Measurements from ENCODE around the gene ZNF532. TPM values are rescaled to one million over a fixed set of nuclear protein-coding genes. Genes with fewer than 3 reads are reported as not detected.
A peak's percentile ranks its signal among the peaks of the same experiment; 100 is the strongest.

The ZNF532 gene
- total and polyA plus RNA-seq, 4 donors, result 19.3 to 194 (median 113) TPM

GRCh38 chr18:59001721-59002120 is 137.0 kb downstream of the ZNF532 start:
- no peak for ATAC-seq (ENCODE audit: low FRiP score)
- intact Hi-C loops (cut with DNase I), result no loop called here
- no peaks in the 10 kb centered on the region for H3K36me3 ChIP-seq (ENCODE audit: control insufficient read depth in 1 of 2, insufficient read depth in 2 of 2, low read length in 1 of 2)
- no peak overlapping the region for H3K4me3 ChIP-seq (ENCODE audit: low read length in 2 of 2)
- H3K4me1 ChIP-seq (ENCODE audit: control insufficient read depth in 1 of 2, insufficient read depth in 2 of 2, low read length in 2 of 2), result no peaks in the 10 kb centered on the region
- H3K27me3 ChIP-seq (ENCODE audit: control insufficient read depth in 1 of 2, insufficient read depth in 2 of 2, low read length in 1 of 2), result no peaks in the 10 kb centered on the region
- H3K27ac ChIP-seq (ENCODE audit: low read depth in 1 of 2, low read length in 2 of 2), result no peak overlapping the region
- no peaks in the 10 kb centered on the region for H3K9me3 ChIP-seq (ENCODE audit: control insufficient read depth, low read length)
- no peak for DNase-seq
- 75 to 92% methylated on average over 3 of the region's 3 CpGs for WGBS, 2 donors

- intact Hi-C loops (cut with DNase I), result no loop called here
- DNase-seq, result no peak
- 84 to 90% methylated on average over 7 of the region's 7 CpGs for WGBS, 2 donors
- H3K4me1 ChIP-seq (ENCODE audit: control insufficient read depth in 1 of 2, insufficient read depth in 2 of 2, low read length in 2 of 2), result no peaks in the 10 kb centered on the region
- H3K36me3 ChIP-seq (ENCODE audit: control insufficient read depth in 1 of 2, insufficient read depth in 2 of 2, low read length in 1 of 2), result no peaks in the 10 kb centered on the region
- no peak overlapping the region for H3K4me3 ChIP-seq (ENCODE audit: low read length in 2 of 2)
- H3K9me3 ChIP-seq (ENCODE audit: control insufficient read depth, low read length), result no peaks in the 10 kb centered on the region
- no peaks in the 10 kb centered on the region for H3K27me3 ChIP-seq (ENCODE audit: control insufficient read depth in 1 of 2, insufficient read depth in 2 of 2, low read length in 1 of 2)
- no peak for ATAC-seq (ENCODE audit: low FRiP score)
- no peak overlapping the region for H3K27ac ChIP-seq (ENCODE audit: low read depth in 1 of 2, low read length in 2 of 2)
These were observed 138.4 kb downstream of the ZNF532 start for GRCh38 chr18:59002974-59003594.

- no peaks in the 10 kb centered on the region for H3K27me3 ChIP-seq (ENCODE audit: control insufficient read depth in 1 of 2, insufficient read depth in 2 of 2, low read length in 1 of 2)
These were observed 140.6 kb downstream of the ZNF532 start for GRCh38 chr18:59005262-59005661.

GRCh38 chr18:59006461-59007067 is 141.9 kb downstream of the ZNF532 start:
- H3K36me3 ChIP-seq (ENCODE audit: control insufficient read depth in 1 of 2, insufficient read depth in 2 of 2, low read length in 1 of 2), result no peaks in the 10 kb centered on the region
- H3K9me3 ChIP-seq (ENCODE audit: control insufficient read depth, low read length), result no peaks in the 10 kb centered on the region
- no peak for ATAC-seq (ENCODE audit: low FRiP score)
- 46 to 53% methylated on average over 3 of the region's 3 CpGs for WGBS, 2 donors
- H3K4me3 ChIP-seq (ENCODE audit: low read length in 2 of 2), result no peak overlapping the region
- no peaks in the 10 kb centered on the region for H3K4me1 ChIP-seq (ENCODE audit: control insufficient read depth in 1 of 2, insufficient read depth in 2 of 2, low read length in 2 of 2)
- intact Hi-C loops (cut with DNase I), result no loop called here
- DNase-seq, result peak in 1 of 2 donors; percentile 53
- H3K27me3 ChIP-seq (ENCODE audit: control insufficient read depth in 1 of 2, insufficient read depth in 2 of 2, low read length in 1 of 2), result no peaks in the 10 kb centered on the region
- H3K27ac ChIP-seq (ENCODE audit: low read depth in 1 of 2, low read length in 2 of 2), result peak overlapping the region in 1 of 2 donors; percentile 78

More at GRCh38 chr18:59005262-59005661, 140.6 kb downstream of the ZNF532 start:
- DNase-seq, result peak in 1 of 2 donors; percentile 84
- no peaks in the 10 kb centered on the region for H3K4me1 ChIP-seq (ENCODE audit: control insufficient read depth in 1 of 2, insufficient read depth in 2 of 2, low read length in 2 of 2)
- WGBS, 2 donors, result 25% methylated on average over 3 of the region's 3 CpGs
- intact Hi-C loops (cut with DNase I), result loop anchor here in 1 of 2 donors (2.0 kb wide), 2 partner anchors 18 to 48 kb away; no protein-coding TSS in a partner anchor
- H3K27ac ChIP-seq (ENCODE audit: low read depth in 1 of 2, low read length in 2 of 2), result peak overlapping the region; percentile 38 to 78
- H3K4me3 ChIP-seq (ENCODE audit: low read length in 2 of 2), result no peak overlapping the region
- ATAC-seq (ENCODE audit: low FRiP score), result peak; percentile 71
- no peaks in the 10 kb centered on the region for H3K36me3 ChIP-seq (ENCODE audit: control insufficient read depth in 1 of 2, insufficient read depth in 2 of 2, low read length in 1 of 2)
- no peaks in the 10 kb centered on the region for H3K9me3 ChIP-seq (ENCODE audit: control insufficient read depth, low read length)

GRCh38 chr18:59008302-59008974 is 143.8 kb downstream of the ZNF532 start:
- peaks cover 0 to 2% of the 10 kb centered on the region in 2 donors for H3K4me1 ChIP-seq (ENCODE audit: control insufficient read depth in 1 of 2, insufficient read depth in 2 of 2, low read length in 2 of 2)
- intact Hi-C loops (cut with DNase I), result no loop called here
- H3K36me3 ChIP-seq (ENCODE audit: control insufficient read depth in 1 of 2, insufficient read depth in 2 of 2, low read length in 1 of 2), result no peaks in the 10 kb centered on the region
- no peak overlapping the region for H3K4me3 ChIP-seq (ENCODE audit: low read length in 2 of 2)
- no peak for DNase-seq
- H3K27ac ChIP-seq (ENCODE audit: low read depth in 1 of 2, low read length in 2 of 2), result no peak overlapping the region
- ATAC-seq (ENCODE audit: low FRiP score), result no peak
- WGBS, 2 donors, result 74 to 75% methylated on average over 13 of the region's 13 CpGs
- H3K27me3 ChIP-seq (ENCODE audit: control insufficient read depth in 1 of 2, insufficient read depth in 2 of 2, low read length in 1 of 2), result no peaks in the 10 kb centered on the region
- H3K9me3 ChIP-seq (ENCODE audit: control insufficient read depth, low read length), result no peaks in the 10 kb centered on the region

- Histone ChIP-seq H3K4me1 (ENCODE audit: control insufficient read depth in 1 of 2, insufficient read depth in 2 of 2, low read length in 2 of 2) (peaks cover 0 to 2% of the 10 kb centered on the region in 2 donors), H3K27me3 (ENCODE audit: control insufficient read depth in 1 of 2, insufficient read depth in 2 of 2, low read length in 1 of 2) (no peaks in the 10 kb centered on the region), H3K9me3 (ENCODE audit: control insufficient read depth, low read length) (no peaks in the 10 kb centered on the region), H3K36me3 (ENCODE audit: control insufficient read depth in 1 of 2, insufficient read depth in 2 of 2, low read length in 1 of 2) (no peaks in the 10 kb centered on the region), H3K4me3 (ENCODE audit: low read length in 2 of 2) (no peak overlapping the region), H3K27ac (ENCODE audit: low read depth in 1 of 2, low read length in 2 of 2) (no peak overlapping the region)
- intact Hi-C loops (cut with DNase I), result no loop called here
- WGBS, 2 donors, result 75 to 85% methylated on average over 1 of the region's 1 CpG
- no peak for ATAC-seq (ENCODE audit: low FRiP score)
- DNase-seq, result no peak
These were observed 145.2 kb downstream of the ZNF532 start for GRCh38 chr18:59009846-59010245.

GRCh38 chr18:59011289-59011688 is 146.6 kb downstream of the ZNF532 start:
- intact Hi-C loops (cut with DNase I), result no loop called here
- no peak for ATAC-seq (ENCODE audit: low FRiP score)
- H3K27ac ChIP-seq (ENCODE audit: low read depth in 1 of 2, low read length in 2 of 2), result no peak overlapping the region
- H3K36me3 ChIP-seq (ENCODE audit: control insufficient read depth in 1 of 2, insufficient read depth in 2 of 2, low read length in 1 of 2), result no peaks in the 10 kb centered on the region
- no peaks in the 10 kb centered on the region for H3K27me3 ChIP-seq (ENCODE audit: control insufficient read depth in 1 of 2, insufficient read depth in 2 of 2, low read length in 1 of 2)
- no peaks in the 10 kb centered on the region for H3K9me3 ChIP-seq (ENCODE audit: control insufficient read depth, low read length)
- no peak for DNase-seq
- peaks cover 0 to 2% of the 10 kb centered on the region in 2 donors for H3K4me1 ChIP-seq (ENCODE audit: control insufficient read depth in 1 of 2, insufficient read depth in 2 of 2, low read length in 2 of 2)
- WGBS, 2 donors, result 58 to 66% methylated on average over 4 of the region's 4 CpGs
- H3K4me3 ChIP-seq (ENCODE audit: low read length in 2 of 2), result no peak overlapping the region

GRCh38 chr18:59011786-59012185 is 147.1 kb downstream of the ZNF532 start:
- intact Hi-C loops (cut with DNase I), result no loop called here
- ATAC-seq (ENCODE audit: low FRiP score), result no peak
- 91 to 95% methylated on average over 5 of the region's 5 CpGs for WGBS, 2 donors
- Histone ChIP-seq H3K27ac (ENCODE audit: low read depth in 1 of 2, low read length in 2 of 2) (no peak overlapping the region), H3K27me3 (ENCODE audit: control insufficient read depth in 1 of 2, insufficient read depth in 2 of 2, low read length in 1 of 2) (no peaks in the 10 kb centered on the region), H3K4me1 (ENCODE audit: control insufficient read depth in 1 of 2, insufficient read depth in 2 of 2, low read length in 2 of 2) (peaks cover 0 to 2% of the 10 kb centered on the region in 2 donors), H3K9me3 (ENCODE audit: control insufficient read depth, low read length) (no peaks in the 10 kb centered on the region), H3K4me3 (ENCODE audit: low read length in 2 of 2) (no peak overlapping the region), H3K36me3 (ENCODE audit: control insufficient read depth in 1 of 2, insufficient read depth in 2 of 2, low read length in 1 of 2) (no peaks in the 10 kb centered on the region)
- DNase-seq, result no peak
